ENCODE data around the gene TSHZ2. TPM values are rescaled to one million over a fixed set of nuclear protein-coding genes. Genes with fewer than 3 reads are reported as not detected.
A peak's percentile ranks its signal among the peaks of the same experiment; 100 is the strongest.

The TSHZ2 gene
- total RNA-seq (2011; cell fraction: chromatin; rRNA removed; ENCODE audit: low replicate concordance) = 0.12 and 0.23 TPM in 2 replicates
- 0.17 and 0.26 TPM in 2 replicates for total RNA-seq (2011; cell fraction: nucleolus; rRNA removed)
- 0.69 TPM in 1 of 2 replicates, not detected in the other for total RNA-seq (2011; cell fraction: nucleoplasm; rRNA removed)
- total RNA-seq (2014; rRNA removed) (0.05 TPM in 1 of 2 replicates, not detected in the other), total RNA-seq (2014; rRNA removed; fragmentation: Illumina TruSeq; extraction: Trizol) (not detected in 2 replicates), total RNA-seq (2015; rRNA removed; fragmentation: Illumina TruSeq; extraction: Trizol) (0.07 TPM in 1 of 2 replicates, not detected in the other), total RNA-seq (2021) (0.11 and 0.20 TPM in 2 replicates), polyA plus RNA-seq (2011; rRNA removed) (not detected in 2 replicates), polyA plus RNA-seq (2014; fragmentation: Illumina TruSeq; extraction: Trizol) (0.03 TPM in 1 of 2 replicates, not detected in the other), polyA plus RNA-seq (2014; fragmentation: Nextera tagmentation; extraction: Ambion mirVana) (under 1 TPM in 1 of 2 experiments, not detected in 1; 0.03 TPM), polyA plus RNA-seq (2014; rRNA removed) (0.01 TPM in 1 of 2 replicates, not detected in the other), polyA minus RNA-seq (2011; rRNA and poly(A)+ RNA removed) (not detected in 2 replicates), Bru-seq, nascent RNA (percentile 6 among the genes with signal in this experiment), BruChase-seq, experiment 1, labeled RNA remaining after a 2-hour chase (percentile 4 among the genes with signal in this experiment), BruChase-seq, experiment 2, labeled RNA remaining after a 6-hour chase (percentile 5 among the genes with signal in this experiment)
- not detected in 2 replicates for polyA plus RNA-seq (2011; cell fraction: cytosol; rRNA removed)
- 0.04 TPM in 1 of 2 replicates, not detected in the other for polyA plus RNA-seq (2011; cell fraction: nucleus; rRNA removed)
- 0.04 and 0.10 TPM in 2 replicates for polyA plus RNA-seq (2012)
- polyA minus RNA-seq (2011; cell fraction: cytosol; rRNA and poly(A)+ RNA removed) = not detected in 2 replicates
- not detected in 2 replicates for polyA minus RNA-seq (2011; cell fraction: nucleus; rRNA and poly(A)+ RNA removed)
- long read RNA-seq, experiment 1, partial matches to known transcripts = 0 of 2 reads
- long read RNA-seq, experiment 1, other reads (novel, unspliced or antisense) = 2 of 2 reads
- long read RNA-seq, experiment 2 = 0 reads
- long read RNA-seq, experiment 3 = 0 reads

- ChIA-PET CTCF (ENCODE audit: low intra/inter-chr PET ratio) (no interaction called here), POLR2A (no interaction called here)
- H2AFZ ChIP-seq (ENCODE audit: low read depth, low read length) = no peak within 1 kb of the TSS
- peaks cover 0 to 9% of the 10 kb centered on the region in 2 experiments; a peak in 2 of 5 replicates for H3K4me1 ChIP-seq (replicated peaks in 1 of 2; ENCODE audit: control insufficient read depth in 2 of 2, insufficient read depth in 2 of 2, low read length in 2 of 2)
- intact Hi-C loops (cut with micrococcal nuclease) = no loop called here
- no peaks in the 10 kb centered on the region for H3K79me2 ChIP-seq (ENCODE audit: control insufficient read depth, insufficient read depth, low read length)
- no TSS peak for BruUV-seq (replicated peaks)
- no peaks in the 10 kb centered on the region for H3K9me1 ChIP-seq (ENCODE audit: control insufficient read depth, insufficient read depth, low read length)
- 15% methylated on average over 18 of the region's 41 CpGs for WGBS (ENCODE audit: insufficient coverage, low coverage, missing lambda C conversion rate)
- DNase-seq (ENCODE audit: extremely low read depth in 1 of 4, low spot score in 3 of 4) (no peak), ATAC-seq (peak; percentile 40; the same call in 1 of the 3 replicates), FAIRE-seq (no peak)
- no peak within 1 kb of the TSS for H3K4me3 ChIP-seq
- no peak within 1 kb of the TSS for H3K27ac ChIP-seq (ENCODE audit: extremely low read depth, low read depth, low read length)
- TF ChIP-seq HMG20B (CRISPR knock-in tag; IDR thresholded peaks at IDR 0.05) = no peak
- TF ChIP-seq ZBTB17 (CRISPR knock-in tag; IDR thresholded peaks at IDR 0.05) = peak; percentile 94
- TF ChIP-seq, protein P1, sequence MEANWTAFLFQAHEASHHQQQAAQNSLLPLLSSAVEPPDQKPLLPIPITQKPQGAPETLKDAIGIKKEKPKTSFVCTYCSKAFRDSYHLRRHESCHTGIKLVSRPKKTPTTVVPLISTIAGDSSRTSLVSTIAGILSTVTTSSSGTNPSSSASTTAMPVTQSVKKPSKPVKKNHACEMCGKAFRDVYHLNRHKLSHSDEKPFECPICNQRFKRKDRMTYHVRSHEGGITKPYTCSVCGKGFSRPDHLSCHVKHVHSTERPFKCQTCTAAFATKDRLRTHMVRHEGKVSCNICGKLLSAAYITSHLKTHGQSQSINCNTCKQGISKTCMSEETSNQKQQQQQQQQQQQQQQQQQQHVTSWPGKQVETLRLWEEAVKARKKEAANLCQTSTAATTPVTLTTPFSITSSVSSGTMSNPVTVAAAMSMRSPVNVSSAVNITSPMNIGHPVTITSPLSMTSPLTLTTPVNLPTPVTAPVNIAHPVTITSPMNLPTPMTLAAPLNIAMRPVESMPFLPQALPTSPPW (CRISPR knock-in tag; IDR thresholded peaks at IDR 0.05) = peak; percentile 44; the same call in 1 of the 2 replicates
- TF ChIP-seq PBX2 (CRISPR knock-in tag; IDR thresholded peaks at IDR 0.05; ENCODE audit: low read depth) = no peak
- peak; percentile 76 for TF ChIP-seq PBX2 (tag; conservative IDR thresholded peaks at IDR 0.05; ENCODE audit: low read depth)
- peak in 1 of 2 experiments; percentile 50; a peak in 1 of 4 replicates for TF ChIP-seq MLLT1 (IDR thresholded peaks at IDR 0.05)
- no peak for TF ChIP-seq TRIM25 (IDR thresholded peaks at IDR 0.05; ENCODE audit: borderline replicate concordance)
- peak; percentile 40 for TF ChIP-seq MEIS2 (IDR thresholded peaks at IDR 0.05; ENCODE audit: partially characterized antibody)
- H3K9me3 ChIP-seq (replicated peaks; ENCODE audit: control insufficient read depth, insufficient read depth, low read depth, low read length) = no peaks in the 10 kb centered on the region
- no peaks in the 10 kb centered on the region for H3K36me3 ChIP-seq (ENCODE audit: control insufficient read depth, insufficient read depth, low read length)
- in situ Hi-C loops (cut with MboI) = no loop called here
- peak within 1 kb of the TSS; percentile 41; the same call in 1 of the 2 replicates for H3K4me2 ChIP-seq (ENCODE audit: insufficient read depth, low read length)
- H3K9ac ChIP-seq (ENCODE audit: insufficient read depth in 1 of 2, low read depth in 2 of 2, low read length in 2 of 2) = no peak within 1 kb of the TSS
- H3K27me3 ChIP-seq (ENCODE audit: control insufficient read depth in 2 of 2, insufficient read depth in 2 of 2, low read length in 2 of 2) = peaks cover 3 to 17% of the 10 kb centered on the region in 2 experiments; a peak in 4 of 5 replicates
- no peaks in the 10 kb centered on the region for H4K20me1 ChIP-seq (replicated peaks; ENCODE audit: control insufficient read depth, insufficient read depth, low read length)
Observed at GRCh38 chr20:52972190-52972937, at the start of gene TSHZ2. TSS of gene TSHZ2 (plus strand) at chr20:52972358. CDS start at chr20:52973294, 936 bp downstream.
